Suppressor macrophage (primary cell): ENCODE measurements around the gene PROSER2.

Experiments
- DNase-seq, 4 experiments: peaks; one replicate each; pipeline ENCODE4 v3.0.0-alpha.2; 2020 to 2022

PROSER2 gene

GRCh38 chr10:11869743-11870460 lies 46.7 kb downstream of the PROSER2 start:
- DNase-seq, result no peak

DNA sequence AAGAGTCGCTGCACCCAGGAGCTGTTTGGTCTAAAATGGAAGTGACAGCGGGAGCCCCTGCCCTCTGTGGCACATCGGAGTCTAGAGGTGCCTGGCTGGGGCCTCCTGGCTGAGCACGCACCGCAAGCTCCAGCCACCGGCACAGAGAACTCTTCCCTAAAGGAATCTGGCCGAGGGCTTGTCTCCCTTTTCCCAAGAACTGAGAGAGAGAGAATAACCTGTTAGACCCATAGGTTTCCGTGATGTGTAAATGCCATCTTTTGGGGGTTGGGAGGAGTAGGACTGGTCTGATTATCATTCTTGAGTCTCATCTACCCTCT lies 47.3 kb downstream of the PROSER2 start:
- no peak for DNase-seq

DNA sequence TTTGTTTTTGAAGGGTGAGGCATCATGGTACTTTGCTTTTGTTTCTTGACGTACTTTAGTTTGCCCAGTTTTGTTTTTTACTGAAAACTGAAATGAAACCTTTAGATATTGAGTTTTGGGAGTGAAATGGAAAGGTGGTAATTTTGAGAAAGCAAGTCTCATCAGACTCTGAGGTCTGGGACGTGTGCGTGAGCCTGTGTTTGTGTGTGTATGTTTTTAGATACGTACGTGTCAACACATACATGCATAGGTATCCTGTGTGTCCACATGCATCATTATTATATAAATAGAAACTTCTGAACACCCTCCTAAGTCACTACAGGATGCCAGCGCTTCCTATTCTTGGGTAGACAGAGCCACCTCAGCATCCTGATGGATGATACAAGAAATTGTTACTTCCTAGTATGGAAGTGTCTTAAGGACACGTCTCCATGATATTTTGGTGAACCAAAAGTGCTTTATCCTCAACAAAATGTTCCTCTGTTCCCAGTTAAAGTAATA lies 47.8 kb downstream of the PROSER2 start:
- no peak for DNase-seq

DNA sequence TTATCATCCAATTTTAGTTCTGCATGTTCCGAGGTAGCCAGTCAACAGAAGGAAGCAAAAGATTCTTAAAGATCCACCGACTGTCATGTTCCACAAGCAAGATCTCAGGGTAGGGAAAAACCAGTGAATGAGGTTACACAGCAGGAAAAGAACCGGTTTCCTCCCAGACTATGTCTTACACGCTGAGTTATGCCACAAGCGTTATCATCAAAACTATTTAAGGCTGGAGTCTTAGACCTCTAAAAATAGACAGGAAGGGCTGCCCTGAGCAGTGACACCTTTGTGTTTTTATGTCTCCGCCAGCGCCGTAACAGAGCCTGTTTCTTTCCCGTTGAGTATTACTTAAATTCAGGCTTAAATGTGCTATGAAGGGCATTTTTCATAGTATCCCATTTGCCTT lies 48.3 kb downstream of the PROSER2 start:
- DNase-seq, result no peak

DNA sequence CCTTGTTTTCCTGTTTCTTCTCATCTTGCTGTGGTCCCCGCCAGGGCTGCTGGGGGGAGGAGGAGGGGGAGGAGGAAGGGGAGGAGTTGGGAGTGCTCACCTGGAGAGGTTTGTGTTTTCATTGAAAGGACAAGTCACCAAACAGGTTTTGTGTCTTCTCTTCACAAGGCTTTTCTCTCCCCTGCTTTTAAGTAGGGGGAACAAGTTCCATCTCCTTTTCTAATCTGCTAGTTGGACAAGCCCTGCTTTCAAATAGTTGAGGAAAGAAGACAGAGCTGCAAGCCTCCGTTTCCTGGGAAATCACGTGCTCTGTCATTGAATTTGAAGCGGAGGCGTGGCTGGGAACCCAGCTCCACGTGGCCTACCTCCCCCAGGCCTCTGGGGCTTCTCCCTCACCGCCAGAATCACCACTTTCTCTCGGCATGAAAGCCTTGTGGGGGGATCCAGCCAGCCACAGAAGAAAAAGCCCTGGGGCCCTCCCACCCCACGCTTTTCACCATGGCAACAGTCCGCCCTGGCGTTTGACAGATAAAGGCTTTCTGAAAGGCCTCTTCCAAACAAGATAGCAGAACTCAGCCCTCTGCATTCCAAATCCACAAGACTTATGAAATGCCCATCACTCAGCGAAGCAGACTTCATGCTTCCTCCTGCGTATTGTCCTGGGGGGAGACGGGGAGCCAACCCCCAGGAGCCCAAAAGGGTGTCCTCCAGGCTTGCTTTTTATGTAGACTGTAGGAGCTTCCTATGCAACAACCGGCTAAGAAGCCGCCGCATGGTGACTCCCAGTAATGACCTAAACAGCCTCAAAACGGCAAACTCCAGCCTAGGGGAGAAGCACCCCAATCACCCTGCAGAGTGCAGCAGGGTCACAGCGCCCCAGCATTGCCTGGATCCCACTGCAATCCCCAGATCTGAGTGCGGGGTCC lies 51.7 kb downstream of the PROSER2 start:
- DNase-seq, result peak; percentile 13 to 52 (median 46)

GRCh38 chr10:11875494-11876281 lies 52.5 kb downstream of the PROSER2 start:
- DNase-seq, result no peak

DNA sequence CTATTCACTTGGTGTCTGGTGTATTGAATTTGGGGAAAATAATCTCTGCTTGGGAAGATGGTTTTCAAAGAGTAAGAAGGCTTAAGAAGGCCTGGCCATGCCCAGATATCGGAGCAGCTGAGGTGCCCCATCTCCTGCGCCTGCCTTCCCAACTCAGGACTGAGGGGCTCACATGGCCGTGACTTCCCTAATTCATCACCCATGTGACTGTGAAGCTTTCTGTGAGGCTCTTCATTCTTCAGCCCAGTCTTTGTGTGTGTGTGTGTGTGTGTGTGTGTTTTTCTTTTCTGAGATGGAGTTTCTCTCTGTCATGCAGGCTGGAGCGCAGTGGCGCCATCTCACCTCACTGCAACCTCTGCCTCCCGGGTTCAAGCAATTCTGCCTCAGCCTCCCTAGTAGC lies 53.2 kb downstream of the PROSER2 start:
- DNase-seq, result peak; percentile 13 to 30 (median 22)

DNA sequence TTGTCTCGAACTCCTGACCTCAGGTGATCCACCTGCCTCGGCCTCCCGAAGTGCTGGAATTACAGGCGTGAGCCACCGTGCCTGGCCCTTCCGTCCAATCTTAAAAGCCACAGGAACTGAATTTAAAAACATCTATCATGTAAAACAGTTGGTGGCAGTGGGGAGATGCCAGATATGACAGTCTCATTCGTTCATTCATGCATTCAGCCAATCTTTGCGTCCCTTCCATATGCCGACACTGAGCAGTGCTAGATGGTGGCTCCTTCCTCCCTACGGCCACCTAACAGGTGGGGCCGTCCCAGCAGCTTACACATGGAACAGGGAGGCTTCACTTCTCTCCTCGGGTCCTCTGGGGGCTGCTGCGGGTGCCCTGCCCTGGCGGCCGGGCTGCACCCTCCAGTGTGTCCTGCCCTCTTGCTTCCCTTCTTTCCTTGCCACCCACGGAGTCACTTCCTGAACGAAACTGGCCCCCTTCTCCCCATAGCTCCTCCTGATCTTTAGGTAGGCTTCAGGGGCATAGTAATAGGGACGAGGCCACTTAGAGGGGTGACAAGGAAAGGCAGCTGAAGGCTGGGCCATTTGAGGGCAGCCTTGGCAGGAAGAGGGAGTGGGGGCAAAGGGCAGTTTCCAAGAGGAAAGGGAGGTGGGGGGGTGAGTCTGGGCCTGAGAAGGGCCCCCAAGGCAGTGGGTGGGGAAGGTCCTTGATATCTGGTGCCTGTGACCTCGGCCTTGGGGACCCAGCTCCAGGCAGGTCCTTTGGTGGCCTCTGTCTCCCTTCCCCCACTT lies 53.8 kb downstream of the PROSER2 start:
- no peak for DNase-seq

DNA sequence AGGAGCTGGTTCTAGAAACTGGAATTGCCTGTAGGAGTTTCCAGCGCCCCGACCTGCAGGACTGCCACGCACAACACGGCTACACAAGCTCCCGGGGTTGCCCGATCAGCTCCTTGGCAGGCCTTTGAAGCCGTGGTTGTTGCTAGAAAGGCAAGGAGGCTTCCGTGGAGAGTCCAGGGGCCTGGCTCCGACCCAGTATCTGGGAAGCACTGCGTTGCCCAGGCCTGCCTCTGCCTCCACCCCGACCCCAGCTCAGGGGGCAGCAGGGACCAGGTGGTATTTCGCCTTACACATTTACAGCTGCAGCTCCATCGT lies 54.4 kb downstream of the PROSER2 start:
- no peak for DNase-seq

DNA sequence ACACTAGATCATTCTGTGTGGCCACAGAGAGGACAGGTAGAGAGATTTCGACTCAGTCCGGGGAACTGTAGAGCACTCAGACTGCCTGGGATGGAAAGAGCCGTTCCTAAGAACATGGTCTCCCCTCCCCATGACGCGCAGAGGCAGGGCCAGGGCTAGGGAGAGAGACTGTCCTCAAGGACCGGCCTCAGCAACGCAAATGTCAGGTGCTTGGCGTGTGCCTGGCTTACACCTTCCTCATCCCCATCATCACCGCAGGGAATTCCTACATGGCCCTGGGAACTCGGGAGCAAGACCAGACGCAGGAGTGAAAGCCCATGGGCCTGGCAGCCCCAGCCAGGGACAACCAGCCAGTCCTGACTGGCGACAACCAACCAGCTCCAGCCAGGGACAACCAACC lies 55.6 kb downstream of the PROSER2 start:
- no peak for DNase-seq

DNA sequence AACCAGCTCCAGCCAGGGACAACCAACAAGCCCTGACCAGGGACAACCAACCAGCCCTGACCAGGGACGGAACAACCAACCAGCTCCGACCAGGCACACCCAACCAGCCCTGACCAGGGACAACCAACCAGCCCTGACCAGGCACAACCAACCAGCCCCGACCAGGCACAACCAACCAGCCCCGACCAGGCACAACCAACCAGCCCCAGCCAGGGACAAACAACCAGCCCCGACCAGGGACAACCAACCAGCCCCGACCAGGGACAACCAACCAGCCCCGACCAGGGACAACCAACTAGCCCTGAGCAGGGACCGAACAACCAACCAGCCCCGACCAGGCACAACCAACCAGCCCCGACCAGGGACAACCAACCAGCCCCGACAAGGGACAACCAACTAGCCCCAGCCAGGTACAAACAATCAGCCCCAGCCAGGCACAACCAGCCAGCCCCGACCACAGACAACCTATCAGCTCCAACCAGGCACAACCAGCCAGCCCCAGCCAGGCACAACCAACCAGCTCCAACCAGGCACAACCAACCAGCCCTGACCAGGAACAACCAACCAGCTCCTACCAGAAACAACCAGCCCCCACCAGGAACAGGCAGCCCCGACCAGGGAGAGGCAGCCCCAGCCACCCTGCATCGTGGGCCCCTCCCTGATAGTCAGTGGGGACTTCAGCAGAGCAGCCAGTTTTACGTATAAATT lies 56.4 kb downstream of the PROSER2 start:
- DNase-seq, result no peak

GRCh38 chr10:11880151-11881029 lies 57.2 kb downstream of the PROSER2 start:
- DNase-seq, result no peak

GRCh38 chr10:11881030-11881476 lies 57.9 kb downstream of the PROSER2 start:
- DNase-seq, result no peak

- DNase-seq, result no peak
Measured at GRCh38 chr10:11881477-11882417, 58.6 kb downstream of the PROSER2 start.

- no peak for DNase-seq
Measured at GRCh38 chr10:11882646-11883375, 59.7 kb downstream of the PROSER2 start.

GRCh38 chr10:11884706-11885423 lies 61.7 kb downstream of the PROSER2 start:
- DNase-seq, result no peak

- DNase-seq, result no peak
Measured at GRCh38 chr10:11885437-11886137, 62.4 kb downstream of the PROSER2 start.
